Activated CD8-positive, alpha-beta memory T cell treated with anti-CD3 and anti-CD28 coated beads, Interleukin-2, amount 10 ng/mL, durations not matched to agents 7 days and 5 days (primary cell): ENCODE results near the gene FAM168B. TPM values are rescaled to one million over a fixed set of nuclear protein-coding genes. Genes with fewer than 3 reads are reported as not detected.
"Not testable (repeated sequence)": the region's sequence is repeated elsewhere in the genome, so short reads cannot be mapped to it uniquely, and the experiment has no call there.

Experiments used
- ATAC-seq: fragments of 150-1000 bp; cut with Tn5 transposase; one replicate; pipeline ENCODE4 v1.10.0; 2021; ENCODE audit warnings: moderate library complexity
- CTCF ChIA-PET: fragments of 350-600 bp; sonication (Branson Sonifier 250); formaldehyde crosslinking; loops from one replicate; lab custom pipeline; 2021; ENCODE audit warnings: antibody characterized with exemption; lab: Charles Lee
- DNase-seq: peaks from one replicate; pipeline ENCODE4 v3.0.0-alpha.2; 2020
- H3K27ac Mint-ChIP-seq: one replicate; pipeline ENCODE4 v1.8.0; 2021; ENCODE audit warnings: mild to moderate bottlenecking, mixed read lengths
- H3K27me3 Mint-ChIP-seq: one replicate; pipeline ENCODE4 v1.8.0; 2021; ENCODE audit warnings: mixed read lengths
- H3K36me3 Mint-ChIP-seq: one replicate; pipeline ENCODE4 v1.8.0; 2021; ENCODE audit warnings: mild to moderate bottlenecking, mixed read lengths
- H3K4me1 Mint-ChIP-seq: one replicate; pipeline ENCODE4 v1.8.0; 2021; ENCODE audit warnings: mixed read lengths
- H3K4me3 Mint-ChIP-seq: one replicate; pipeline ENCODE4 v1.8.0; 2021; ENCODE audit warnings: mild to moderate bottlenecking, moderate library complexity, mixed read lengths
- H3K9me3 Mint-ChIP-seq: one replicate; pipeline ENCODE4 v1.8.0; 2022; ENCODE audit warnings: low read depth, mixed read lengths
- total RNA-seq, 2 experiments: library from RNA; stranded (reverse); gene quantifications; one replicate each; pipeline ENCODE4 v1.2.3, GENCODE V29; 2021

The FAM168B gene
- total RNA-seq, 2 experiments from 2014 or later = 40.6 to 65.5 TPM

DNA sequence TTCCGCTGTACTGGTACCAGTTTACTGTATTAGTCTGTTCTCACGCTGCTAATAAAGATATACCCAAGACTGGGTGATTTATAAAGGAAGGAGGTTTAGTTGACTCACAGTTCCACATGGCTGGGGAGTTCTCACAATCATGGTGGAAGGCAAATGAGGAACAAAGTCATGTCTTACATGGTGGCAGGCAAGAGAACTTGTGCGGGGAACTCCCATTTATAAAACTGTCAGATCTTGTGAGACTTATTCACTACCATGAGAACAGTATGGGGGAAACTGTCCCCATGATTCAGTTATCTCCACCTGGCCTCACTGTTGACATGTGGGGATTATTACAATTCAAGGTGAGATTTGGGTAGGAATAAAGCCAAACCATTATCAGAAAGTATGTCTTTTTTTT is 21.7 kb upstream of the FAM168B start:
- H3K4me3 Mint-ChIP-seq, DNase-seq, ATAC-seq, H3K9me3 Mint-ChIP-seq, H3K27ac Mint-ChIP-seq, H3K27me3 Mint-ChIP-seq, CTCF ChIA-PET: not testable (repeated sequence)
- Mint-ChIP-seq H3K36me3 (peaks cover 53% of the 10 kb centered on the region), H3K4me1 (peaks cover 36% of the 10 kb centered on the region)

DNA sequence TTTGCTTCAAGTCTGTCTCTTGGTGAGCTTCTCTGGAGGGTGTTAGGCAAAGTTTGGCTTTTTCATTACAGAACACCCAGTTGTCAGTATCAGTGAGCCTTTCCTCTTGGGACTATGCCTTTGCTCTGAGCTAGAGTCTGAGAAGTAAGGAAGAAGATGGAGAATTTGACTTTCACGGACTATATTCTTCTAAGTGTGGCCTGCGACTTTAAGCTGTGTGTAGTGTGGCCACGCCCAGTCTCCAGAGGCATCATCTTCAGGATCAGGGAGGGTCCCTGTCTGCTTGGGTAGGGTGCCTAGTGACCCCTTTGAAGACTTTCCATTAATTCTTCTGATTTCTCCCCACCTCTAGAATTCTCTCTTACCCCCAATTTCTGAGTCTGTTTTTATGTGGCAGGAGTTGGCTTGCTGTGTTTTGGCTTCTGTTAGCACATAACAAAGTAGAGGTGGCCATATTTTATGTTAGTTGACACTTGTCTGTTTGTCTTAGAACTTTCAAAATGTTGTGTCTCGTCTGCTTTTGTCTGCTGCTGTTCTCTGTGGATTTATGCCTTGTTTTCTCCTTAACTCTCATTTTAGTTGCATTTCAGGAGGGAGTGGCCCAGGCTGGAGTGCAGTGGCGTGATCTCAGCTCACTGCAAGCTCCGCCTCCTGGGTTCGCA is 20.4 kb upstream of the FAM168B start:
- H3K36me3 Mint-ChIP-seq = peaks cover 58% of the 10 kb centered on the region
- DNase-seq (no peak), ATAC-seq (no peak)
- peaks cover 7% of the 10 kb centered on the region for H3K9me3 Mint-ChIP-seq
- H3K27me3 Mint-ChIP-seq = no peaks in the 10 kb centered on the region
- H3K4me1 Mint-ChIP-seq = peaks cover 36% of the 10 kb centered on the region
- CTCF ChIA-PET = interaction anchor here (1.0 kb wide), 1 partner anchor 21 kb away, joined by 3 read pairs; no protein-coding TSS in a partner anchor
- H3K4me3 Mint-ChIP-seq = no peak overlapping the region
- no peak overlapping the region for H3K27ac Mint-ChIP-seq

DNA sequence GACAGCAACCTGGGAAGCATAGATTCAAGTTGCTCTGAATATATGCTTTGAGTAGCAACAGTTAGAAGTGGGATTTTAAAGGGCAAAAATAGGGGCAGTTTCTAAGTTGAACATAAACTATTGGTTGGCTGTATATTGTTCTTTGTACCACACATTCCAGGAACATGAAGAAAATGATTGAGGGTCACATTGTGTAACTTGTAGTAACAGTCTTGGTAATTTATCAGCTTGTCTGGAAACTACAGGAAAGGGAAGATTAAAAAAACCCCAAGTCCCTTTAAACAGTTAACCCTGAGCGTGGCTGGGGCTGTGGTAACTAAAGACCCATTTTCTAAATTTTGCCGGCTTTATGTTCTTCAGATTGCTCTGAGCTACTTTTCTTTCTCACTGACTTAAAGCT is 19.3 kb upstream of the FAM168B start:
- H3K4me1 Mint-ChIP-seq = peaks cover 43% of the 10 kb centered on the region
- CTCF ChIA-PET = interaction anchor here (1.0 kb wide), 1 partner anchor 22 kb away, joined by 3 read pairs; no protein-coding TSS in a partner anchor
- DNase-seq = no peak
- no peak overlapping the region for H3K27ac Mint-ChIP-seq
- H3K27me3 Mint-ChIP-seq = no peaks in the 10 kb centered on the region
- no peak overlapping the region for H3K4me3 Mint-ChIP-seq
- H3K9me3 Mint-ChIP-seq = peaks cover 7% of the 10 kb centered on the region
- peaks cover 62% of the 10 kb centered on the region for H3K36me3 Mint-ChIP-seq
- no peak for ATAC-seq

DNA sequence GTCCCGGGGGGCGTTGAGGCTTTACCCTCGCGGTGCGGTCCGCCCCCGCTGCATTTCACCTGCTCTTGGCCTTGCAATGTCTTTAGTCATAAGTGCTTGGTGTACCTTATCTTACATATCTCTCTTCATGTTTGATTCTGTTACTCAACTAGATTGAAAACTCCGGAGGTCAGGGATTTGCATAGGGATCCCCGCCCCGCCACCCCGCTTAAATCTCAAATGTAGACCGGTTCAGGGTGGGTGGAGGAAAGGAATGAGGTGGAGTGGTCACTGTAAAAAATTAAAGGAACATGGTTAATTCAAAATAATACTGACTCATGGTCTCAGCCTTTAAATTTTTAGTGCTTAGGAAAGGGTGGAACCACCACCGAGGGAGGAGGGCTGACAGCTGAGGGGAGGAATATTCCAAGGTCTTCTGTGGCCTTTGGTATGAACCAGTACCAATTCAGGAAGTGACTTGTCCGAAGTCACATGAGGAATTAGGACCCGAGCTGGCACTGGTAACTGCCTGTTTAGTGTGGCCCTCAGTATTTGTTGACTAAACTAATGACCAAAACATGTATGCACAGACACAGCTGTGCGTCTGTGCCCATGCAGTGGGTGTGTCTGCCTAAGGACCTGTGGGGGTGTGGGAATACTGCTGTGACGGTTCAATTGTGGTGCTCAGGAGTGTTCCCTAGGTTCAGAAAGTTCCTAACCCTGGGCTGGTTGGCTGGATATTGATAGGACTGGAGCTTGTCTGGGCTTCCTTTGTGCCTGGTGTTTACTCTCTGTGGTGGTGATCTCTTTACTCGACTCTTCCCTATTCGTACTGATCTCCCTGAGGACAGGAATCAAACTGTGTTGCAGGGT is 12.9 kb upstream of the FAM168B start:
- Mint-ChIP-seq H3K27ac (peak overlapping the region; percentile 93), H3K4me3 (peak overlapping the region; percentile 93), H3K4me1 (peaks cover 52% of the 10 kb centered on the region), H3K36me3 (peaks cover 25% of the 10 kb centered on the region), H3K9me3 (no peaks in the 10 kb centered on the region), H3K27me3 (no peaks in the 10 kb centered on the region)
- DNase-seq (peak; percentile 46), ATAC-seq (peak; percentile 4)
- CTCF ChIA-PET = no interaction called here

DNA sequence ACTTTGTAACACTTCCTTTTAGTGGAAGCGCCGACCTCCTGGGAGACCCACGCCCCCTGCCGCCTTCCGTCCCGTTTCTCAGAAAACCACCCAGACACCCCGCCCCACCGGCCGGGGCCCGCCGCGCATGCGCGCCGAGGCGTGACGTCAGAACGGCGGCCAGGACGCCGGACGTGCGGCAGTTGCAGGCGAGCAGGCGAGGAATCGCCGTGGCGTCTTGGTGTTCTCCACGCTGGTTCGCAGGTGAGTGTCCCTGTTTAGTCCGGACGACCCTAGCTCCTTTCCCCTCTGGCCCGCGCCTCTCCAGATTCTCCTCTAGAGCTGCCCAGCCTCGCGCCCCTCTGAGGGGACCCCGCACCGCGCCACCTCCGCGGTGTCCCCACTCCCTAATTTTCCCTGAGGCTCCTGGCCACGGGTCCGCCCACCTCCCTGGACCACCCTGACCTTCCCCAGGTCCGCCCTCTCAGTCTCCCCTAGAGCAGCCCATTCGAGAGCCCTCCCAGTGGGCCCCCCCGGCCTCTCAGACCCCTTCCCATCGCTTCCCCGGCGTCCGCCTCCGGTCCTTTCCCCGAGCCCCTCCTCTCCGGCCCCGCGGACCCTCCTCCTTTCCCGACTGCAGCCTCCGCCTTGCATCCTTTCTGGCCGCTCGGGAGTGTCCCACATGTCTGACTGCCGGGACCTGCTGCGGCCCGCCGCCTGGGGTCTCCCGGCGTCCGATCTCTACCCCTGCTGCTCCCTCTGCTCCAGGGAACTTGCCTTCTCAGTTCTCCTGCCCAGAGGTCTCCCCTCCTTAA is 12.1 kb upstream of the FAM168B start, which contains the start of gene PLEKHB2:
TSS of gene PLEKHB2 (plus strand) at position 181 of the 794 bp plus-strand sequence. CDS start 15,606 bp downstream, outside the sequence.
- H3K4me1 Mint-ChIP-seq = peaks cover 48% of the 10 kb centered on the region
- H3K36me3 Mint-ChIP-seq = peaks cover 20% of the 10 kb centered on the region
- ATAC-seq (peak; percentile 82), DNase-seq (peak; percentile 95)
- H3K4me3 Mint-ChIP-seq = peak within 1 kb of the TSS; percentile 93
- no peaks in the 10 kb centered on the region for H3K27me3 Mint-ChIP-seq
- CTCF ChIA-PET = interaction anchor here (3.3 kb wide), 1 partner anchor 12 kb away, joined by 22 read pairs; the partner anchor contains the start of gene FAM168B
- no peaks in the 10 kb centered on the region for H3K9me3 Mint-ChIP-seq
- peak within 1 kb of the TSS; percentile 93 for H3K27ac Mint-ChIP-seq

DNA sequence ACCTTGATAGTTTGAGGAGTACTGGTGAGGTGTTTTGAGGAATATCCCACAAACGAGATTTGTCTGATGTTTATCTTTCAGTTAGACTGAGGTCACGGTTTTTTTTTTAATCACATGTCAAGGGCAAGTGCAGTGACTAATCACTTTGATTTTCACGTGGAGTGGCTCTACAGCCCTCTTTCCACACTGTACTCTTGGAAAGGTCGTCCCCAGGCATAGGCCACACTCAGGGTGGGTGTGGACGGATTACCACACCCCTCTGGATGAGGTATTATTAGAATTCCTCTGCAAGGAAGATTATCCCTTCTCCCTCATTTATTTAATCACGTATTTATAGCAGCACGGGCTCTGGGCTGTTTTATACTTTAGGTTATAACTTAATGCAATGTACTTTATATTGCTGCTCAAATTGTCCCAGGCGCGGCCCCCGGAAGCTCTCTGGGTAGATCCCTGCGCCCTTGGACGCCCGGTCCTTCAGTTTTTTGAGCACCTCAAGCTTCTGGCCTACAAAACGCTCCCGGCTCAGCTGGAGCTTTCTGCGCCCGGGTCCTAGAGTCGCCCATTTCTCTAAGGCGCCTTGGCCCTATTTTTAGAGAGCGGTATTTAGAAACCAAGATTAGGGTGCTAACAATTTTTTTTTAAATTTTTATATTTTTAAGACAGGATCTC is 11.4 kb upstream of the FAM168B start:
- Mint-ChIP-seq H3K4me1 (peaks cover 44% of the 10 kb centered on the region), H3K36me3 (peaks cover 16% of the 10 kb centered on the region), H3K27ac (peak overlapping the region; percentile 93), H3K9me3 (no peaks in the 10 kb centered on the region), H3K27me3 (no peaks in the 10 kb centered on the region), H3K4me3 (peak overlapping the region; percentile 93)
- CTCF ChIA-PET = interaction anchor here (3.3 kb wide), 1 partner anchor 11 kb away, joined by 22 read pairs; the partner anchor contains the start of gene FAM168B
- ATAC-seq = peak; percentile 67
- peak; percentile 58 for DNase-seq

DNA sequence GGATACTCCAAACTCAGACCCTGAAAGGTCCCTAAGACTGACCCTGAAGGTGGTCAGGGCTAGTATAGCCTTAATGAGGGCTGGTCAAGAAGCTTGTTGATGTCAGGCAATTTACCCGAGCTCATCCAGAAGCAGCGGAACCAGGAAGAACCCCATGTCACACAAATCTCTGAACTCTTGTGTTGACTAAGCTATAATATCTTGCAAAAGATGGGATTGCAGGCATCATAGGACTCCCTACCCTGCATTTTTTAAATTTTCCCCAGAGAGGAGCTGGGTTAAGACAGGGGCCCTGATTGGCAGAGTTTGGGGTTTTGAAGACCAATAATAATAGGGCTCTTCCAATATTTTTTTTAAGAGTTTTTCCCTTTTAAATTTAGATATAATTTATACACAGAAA is 9.9 kb upstream of the FAM168B start:
- CTCF ChIA-PET = interaction anchor here (1.1 to 3.3 kb wide), 2 partner anchors 10 to 306 kb away, joined by 4 to 22 read pairs; partner anchors contain the start of gene FAM168B
- DNase-seq = no peak
- Mint-ChIP-seq H3K36me3 (peaks cover 7% of the 10 kb centered on the region), H3K4me3 (no peak overlapping the region), H3K27ac (peak overlapping the region; percentile 61), H3K9me3 (no peaks in the 10 kb centered on the region), H3K4me1 (peaks cover 36% of the 10 kb centered on the region), H3K27me3 (no peaks in the 10 kb centered on the region)
- no peak for ATAC-seq

DNA sequence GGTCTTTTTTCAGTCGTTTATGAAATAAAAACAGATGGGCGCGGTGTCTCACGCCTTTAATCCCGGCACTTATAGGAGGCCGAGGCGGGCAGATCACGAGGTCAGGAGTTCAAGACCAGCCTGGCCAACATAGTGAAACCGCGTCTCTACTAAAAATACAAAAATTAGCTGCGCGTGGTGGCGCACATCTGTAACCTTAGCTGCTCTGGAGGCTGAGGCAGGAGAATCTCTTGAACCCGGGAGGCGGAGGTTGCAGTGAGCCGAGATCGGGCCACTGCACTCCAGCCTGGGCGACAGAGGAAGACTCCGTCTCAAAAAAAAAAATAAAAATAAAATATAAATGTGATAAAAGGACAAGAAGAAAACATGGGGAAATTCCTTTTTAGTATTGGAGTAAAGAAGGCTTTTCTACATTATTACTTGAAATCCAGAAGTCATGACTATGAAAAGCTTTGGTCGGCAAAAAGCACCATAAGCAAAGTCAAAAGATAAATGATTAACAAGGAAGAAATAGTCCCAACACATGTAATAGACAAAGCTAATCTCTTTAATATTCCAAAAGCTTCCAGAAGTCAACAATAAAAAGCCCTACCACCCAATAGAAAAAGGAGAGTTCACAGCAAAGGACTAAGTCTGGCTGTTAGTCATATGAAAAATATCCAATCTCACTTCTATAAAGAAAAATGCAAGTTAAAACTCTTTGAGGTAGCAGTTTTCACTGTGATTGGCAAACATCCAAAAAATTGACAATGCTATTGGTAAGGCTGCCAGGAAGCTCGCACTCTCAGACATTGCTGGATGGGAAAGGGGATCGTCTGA is 1.4 kb upstream of the FAM168B start:
- H3K27me3 Mint-ChIP-seq = peaks cover 3% of the 10 kb centered on the region
- peak overlapping the region; percentile 91 for H3K4me3 Mint-ChIP-seq
- ATAC-seq (no peak), DNase-seq (no peak)
- CTCF ChIA-PET = interaction anchor here (4.0 kb wide), 1 partner anchor 9 kb away, joined by 22 read pairs; the partner anchor contains the start of gene PLEKHB2
- peaks cover 8% of the 10 kb centered on the region for H3K36me3 Mint-ChIP-seq
- no peaks in the 10 kb centered on the region for H3K9me3 Mint-ChIP-seq
- peak overlapping the region; percentile 98 for H3K27ac Mint-ChIP-seq
- H3K4me1 Mint-ChIP-seq = peaks cover 22% of the 10 kb centered on the region

DNA sequence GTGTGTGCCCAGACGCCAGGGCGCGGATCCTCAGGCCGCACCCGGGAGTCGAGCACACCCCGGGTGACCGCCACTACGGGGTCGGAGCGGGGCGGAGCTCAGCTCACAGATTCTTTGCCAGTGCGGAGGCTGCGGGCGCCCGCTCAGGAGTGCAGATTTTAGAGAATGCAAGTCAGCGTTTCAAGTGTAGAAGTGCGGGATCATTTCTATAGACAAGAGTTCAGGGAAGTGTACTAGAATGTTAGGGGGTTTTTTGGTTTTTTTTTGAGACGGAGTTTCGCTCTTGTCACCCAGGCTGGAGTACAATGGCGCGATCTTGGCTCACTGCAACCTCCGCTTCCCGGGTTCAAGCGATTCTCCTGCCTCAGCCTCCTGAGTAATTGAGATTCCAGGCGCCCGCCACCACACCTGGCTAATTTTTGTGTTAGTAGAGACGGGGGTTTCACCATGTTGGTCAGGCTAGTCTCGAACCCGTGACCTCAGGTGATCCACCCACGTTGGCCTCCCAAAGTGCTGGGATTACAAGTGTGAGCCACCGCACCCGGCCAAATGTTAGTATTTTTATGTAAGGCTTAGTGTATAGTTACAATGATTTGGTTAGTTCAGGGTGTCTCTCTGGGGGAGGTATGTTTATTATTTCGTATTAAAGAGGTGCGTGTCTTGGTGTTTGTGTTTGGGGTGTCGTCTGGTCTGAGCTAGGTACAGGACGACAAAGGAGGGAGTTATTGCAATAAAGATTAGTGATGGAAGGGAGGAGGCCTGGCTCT is 619 bp upstream of the FAM168B start:
- H3K36me3 Mint-ChIP-seq = peaks cover 12% of the 10 kb centered on the region
- peak overlapping the region; percentile 91 for H3K4me3 Mint-ChIP-seq

DNA sequence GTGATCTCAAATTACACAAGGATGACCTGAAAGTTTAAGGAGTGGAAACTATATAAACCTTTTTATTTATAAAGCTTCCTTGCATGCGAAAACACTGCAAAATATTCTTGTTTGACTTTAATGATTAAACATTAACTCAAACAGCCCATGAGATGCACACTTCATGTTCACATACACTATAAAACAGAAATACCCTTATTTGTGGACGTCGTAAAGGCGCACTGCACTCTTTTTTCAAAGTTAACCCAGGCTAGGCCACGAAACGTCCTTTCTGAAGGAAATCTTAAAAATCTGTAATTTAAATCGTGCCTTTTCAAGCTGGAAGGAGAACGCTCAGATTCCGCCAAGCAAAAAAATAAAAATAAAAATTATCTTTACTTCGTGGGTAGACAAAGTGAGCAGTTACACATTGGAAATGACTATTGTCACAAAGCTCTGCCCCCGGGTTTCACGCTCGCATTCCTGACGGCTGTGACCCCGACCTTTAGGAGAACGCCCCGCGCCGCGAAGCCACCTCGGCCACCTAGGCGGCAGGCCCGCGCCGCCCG is 728 bp downstream of the FAM168B start:
- Mint-ChIP-seq H3K36me3 (peaks cover 22% of the 10 kb centered on the region), H3K4me3 (peak overlapping the region; percentile 75), H3K27ac (peak overlapping the region; percentile 81), H3K9me3 (no peaks in the 10 kb centered on the region), H3K27me3 (peaks cover 3% of the 10 kb centered on the region), H3K4me1 (peaks cover 31% of the 10 kb centered on the region)
- DNase-seq (no peak), ATAC-seq (no peak)
- CTCF ChIA-PET = interaction anchor here (1.3 to 4.0 kb wide), 3 partner anchors 12 to 52 kb away, joined by 4 to 22 read pairs (median 7); partner anchors contain the start of gene PLEKHB2

More for the DNA sequence above, 619 bp upstream of the FAM168B start:
- peaks cover 28% of the 10 kb centered on the region for H3K4me1 Mint-ChIP-seq
- no peaks in the 10 kb centered on the region for H3K9me3 Mint-ChIP-seq
- H3K27me3 Mint-ChIP-seq = peaks cover 3% of the 10 kb centered on the region
- peak; percentile 85 for ATAC-seq
- DNase-seq = peak; percentile 43
- CTCF ChIA-PET = interaction anchor here (4.0 kb wide), 1 partner anchor 10 kb away, joined by 22 read pairs; the partner anchor contains the start of gene PLEKHB2
- H3K27ac Mint-ChIP-seq = peak overlapping the region; percentile 98

DNA sequence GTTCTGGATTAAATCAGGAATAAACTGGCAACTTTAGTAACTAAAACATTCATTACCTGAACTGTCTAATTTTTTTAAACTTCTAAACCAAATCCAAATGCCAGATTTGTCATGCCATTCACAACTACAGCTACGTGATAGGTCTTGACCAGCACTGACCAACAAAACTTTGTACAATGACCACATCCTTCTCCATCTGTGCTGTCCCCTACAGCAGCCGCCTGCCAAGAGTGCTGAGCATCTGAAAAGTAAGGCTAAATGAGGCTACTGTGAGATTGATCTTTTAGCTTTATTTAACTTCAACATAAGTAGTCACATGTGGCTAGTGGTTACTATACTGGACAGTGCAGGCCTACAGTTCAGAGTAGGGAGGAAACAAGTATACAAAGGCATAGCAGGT is 7.6 kb downstream of the FAM168B start:
- Mint-ChIP-seq H3K4me3 (no peak overlapping the region), H3K4me1 (peaks cover 36% of the 10 kb centered on the region), H3K9me3 (no peaks in the 10 kb centered on the region), H3K27ac (no peak overlapping the region), H3K36me3 (peaks cover 60% of the 10 kb centered on the region), H3K27me3 (no peaks in the 10 kb centered on the region)
- ATAC-seq (no peak), DNase-seq (no peak)
- CTCF ChIA-PET = interaction anchor here (1.5 kb wide), 1 partner anchor 12 kb away, joined by 3 read pairs; no protein-coding TSS in a partner anchor
